ENCODE measurements around the gene SSR3.

The SSR3 gene

GRCh38 chr3:156509189-156510174, 45.4 kb downstream of the SSR3 start:
- H3K27ac ChIP-seq (ENCODE audit: extremely low read depth, low read depth, low read length), result no peak overlapping the region
- H3K4me3 ChIP-seq (ENCODE audit: low read depth, low read length), result no peak overlapping the region
- no peaks in the 10 kb centered on the region for H3K36me3 ChIP-seq (ENCODE audit: control insufficient read depth in 2 of 2, insufficient read depth in 1 of 2, low read length in 2 of 2)
- H3K9me3 ChIP-seq (ENCODE audit: control insufficient read depth, insufficient read depth, low read depth, low read length), result no peaks in the 10 kb centered on the region
- ChIA-PET POLR2A (no interaction called here), CTCF (interaction anchor here (0.6 to 7.4 kb wide), 25 partner anchors 8 to 637 kb away, joined by 3 to 97 read pairs (median 4); no protein-coding TSS in a partner anchor)
- H3K4me1 ChIP-seq (ENCODE audit: control insufficient read depth, insufficient read depth, low read length), result no peaks in the 10 kb centered on the region
- TF ChIP-seq ZNF654 (tag by site-specific recombination; IDR thresholded peaks at IDR 0.05; ENCODE audit: low read depth), result peak; percentile 67
- no peak for TF ChIP-seq ZNF600 (tag by site-specific recombination; IDR thresholded peaks at IDR 0.05)
- TF ChIP-seq OVOL3 (tag by site-specific recombination; IDR thresholded peaks at IDR 0.05), result no peak

- Histone ChIP-seq H3K9me3 (ENCODE audit: control insufficient read depth, insufficient read depth, low read depth, low read length) (no peaks in the 10 kb centered on the region), H3K4me1 (ENCODE audit: control insufficient read depth, insufficient read depth, low read length) (no peaks in the 10 kb centered on the region), H3K4me3 (ENCODE audit: low read depth, low read length) (no peak overlapping the region), H3K27ac (ENCODE audit: extremely low read depth, low read depth, low read length) (no peak overlapping the region), H3K36me3 (ENCODE audit: control insufficient read depth in 2 of 2, insufficient read depth in 1 of 2, low read length in 2 of 2) (no peaks in the 10 kb centered on the region)
- ChIA-PET POLR2A (no interaction called here), CTCF (interaction anchor here (0.6 to 7.4 kb wide), 7 partner anchors 18 to 620 kb away, joined by 3 to 97 read pairs (median 8); no protein-coding TSS in a partner anchor)
- TF ChIP-seq ATF2 (tag by site-specific recombination; IDR thresholded peaks at IDR 0.05; ENCODE audit: low read depth), result peak; percentile 72
- TF ChIP-seq ZBTB44 (tag by site-specific recombination; IDR thresholded peaks at IDR 0.05), result no peak
These were observed 47.6 kb downstream of the SSR3 start for GRCh38 chr3:156507285-156507684.

- CTCF ChIA-PET, result no interaction called here
These were observed 56.6 kb downstream of the SSR3 start for GRCh38 chr3:156498307-156498706.

GRCh38 chr3:156497326-156497725, 57.6 kb downstream of the SSR3 start:
- Histone ChIP-seq H3K27ac (ENCODE audit: extremely low read depth, low read depth, low read length) (no peak overlapping the region), H3K36me3 (ENCODE audit: control insufficient read depth in 2 of 2, insufficient read depth in 1 of 2, low read length in 2 of 2) (no peaks in the 10 kb centered on the region), H3K9me3 (ENCODE audit: control insufficient read depth, insufficient read depth, low read depth, low read length) (no peaks in the 10 kb centered on the region), H3K4me3 (ENCODE audit: low read depth, low read length) (no peak overlapping the region), H3K4me1 (ENCODE audit: control insufficient read depth, insufficient read depth, low read length) (no peaks in the 10 kb centered on the region)
- TF ChIP-seq ZNF544 (tag by site-specific recombination; IDR thresholded peaks at IDR 0.05), result no peak
- TF ChIP-seq ZNF112 (tag by site-specific recombination; IDR thresholded peaks at IDR 0.05), result no peak
- ChIA-PET CTCF (no interaction called here), POLR2A (no interaction called here)

More at GRCh38 chr3:156498307-156498706, 56.6 kb downstream of the SSR3 start:
- Histone ChIP-seq H3K4me3 (ENCODE audit: low read depth, low read length) (no peak overlapping the region), H3K4me1 (ENCODE audit: control insufficient read depth, insufficient read depth, low read length) (no peaks in the 10 kb centered on the region), H3K27ac (ENCODE audit: extremely low read depth, low read depth, low read length) (no peak overlapping the region), H3K36me3 (ENCODE audit: control insufficient read depth in 2 of 2, insufficient read depth in 1 of 2, low read length in 2 of 2) (no peaks in the 10 kb centered on the region), H3K9me3 (ENCODE audit: control insufficient read depth, insufficient read depth, low read depth, low read length) (no peaks in the 10 kb centered on the region)
- TF ChIP-seq SETDB1 (IDR thresholded peaks at IDR 0.05; ENCODE audit: insufficient read length, low read length) (peak; percentile 78), PRDM4 (tag by site-specific recombination; IDR thresholded peaks at IDR 0.05) (no peak)
- POLR2A ChIA-PET, result no interaction called here
